HG02884 (cell line): ENCODE data around the gene PTBP3.

Experiments
- ATAC-seq: cut with Tn5 transposase; IDR thresholded peaks from one replicate; pipeline ENCODE4 v1.9.1; 2021; ENCODE audit warnings: mild to moderate bottlenecking, moderate library complexity; ENCODE audit not compliant: unreplicated experiment

The PTBP3 gene

DNA sequence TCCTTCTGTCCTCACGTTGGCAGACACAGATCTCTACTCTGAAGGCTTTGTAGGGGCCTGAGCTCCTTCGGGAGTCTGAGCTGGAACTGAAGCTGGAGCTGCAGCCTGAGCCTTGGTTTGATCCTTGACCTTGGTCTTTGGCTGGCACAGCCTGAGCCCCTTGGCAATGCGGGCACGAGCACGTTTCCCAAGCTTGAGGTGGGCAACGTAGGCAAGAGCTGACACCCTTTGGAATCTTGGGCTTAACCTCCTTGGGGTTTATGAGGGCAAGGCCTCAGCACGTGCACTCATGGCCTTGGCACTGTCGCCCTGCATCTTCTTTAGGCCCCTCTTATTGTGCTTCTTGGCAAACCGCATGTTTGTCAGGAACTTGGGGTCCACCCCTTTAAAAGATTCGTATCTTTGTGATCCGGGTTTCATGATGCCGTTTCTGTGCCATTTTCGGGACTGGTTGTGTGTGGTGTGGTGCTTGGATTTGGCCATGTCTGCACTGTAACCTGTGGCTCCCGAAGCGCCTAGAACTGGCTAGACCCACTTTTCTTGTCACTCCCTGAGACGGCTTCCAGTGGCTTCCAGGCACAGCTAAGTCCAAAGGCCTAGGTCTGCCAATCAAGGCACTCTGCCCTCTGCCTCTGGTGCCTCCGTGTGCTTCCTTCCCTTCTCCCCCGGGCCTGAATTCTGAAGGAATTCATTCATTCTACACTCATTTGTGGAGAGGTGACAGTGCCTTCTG, 159.8 kb downstream of the PTBP3 start:
- ATAC-seq = no peak

GRCh38 chr9:112170968-112171367, 162.5 kb downstream of the PTBP3 start:
- ATAC-seq = no peak

GRCh38 chr9:112170235-112170634, 163.2 kb downstream of the PTBP3 start:
- ATAC-seq = no peak

DNA sequence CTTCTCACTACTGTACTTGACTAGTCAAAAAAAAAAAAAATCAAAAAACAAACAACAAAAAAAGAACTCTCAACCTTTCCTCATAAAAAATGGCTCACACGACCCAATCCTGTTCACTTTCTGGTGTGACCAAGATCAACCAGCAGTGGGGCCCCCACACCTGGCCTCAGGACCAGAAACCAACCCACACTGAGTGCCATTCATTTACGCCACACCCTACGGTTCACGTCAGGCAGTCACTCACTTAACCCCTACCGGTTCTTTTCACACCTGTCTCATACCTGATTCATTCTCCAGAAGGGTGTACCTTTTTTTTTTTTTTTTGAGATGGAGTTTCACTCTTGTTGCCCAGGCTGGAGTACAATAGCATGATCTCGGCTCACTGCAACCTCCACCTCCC, 164.1 kb downstream of the PTBP3 start:
- no peak for ATAC-seq

DNA sequence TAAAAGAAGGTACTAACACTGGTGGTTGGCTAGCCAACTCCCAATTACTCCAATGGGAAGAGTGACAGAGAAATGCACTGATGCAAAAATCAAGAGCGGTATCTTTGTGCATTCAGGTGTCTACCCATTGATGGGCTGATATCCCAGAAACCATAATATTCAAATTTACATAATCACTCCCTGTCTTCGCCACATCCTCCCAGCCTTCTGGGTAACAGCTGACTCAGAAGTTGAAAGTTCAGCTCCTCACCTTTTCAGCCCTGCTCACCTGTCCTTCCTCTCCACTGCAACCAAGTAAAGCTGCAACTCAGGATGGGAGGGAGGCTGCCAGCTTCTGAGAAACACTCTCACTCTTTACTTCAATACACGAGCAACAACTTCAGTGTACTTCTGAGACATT, 165.2 kb downstream of the PTBP3 start:
- no peak for ATAC-seq
